ENCODE data around the gene KDM4D.

GRCh38 chr11:94924612-94925011 lies 48.9 kb upstream of the KDM4D start:
- TF ChIP-seq CTCF (IDR thresholded peaks at IDR 0.05) (no peak), MXI1 (IDR thresholded peaks at IDR 0.05; ENCODE audit: low read depth, low read length) (no peak), TAF1 (IDR thresholded peaks at IDR 0.05; ENCODE audit: borderline replicate concordance, low read depth, low read length) (no peak), EZH2phosphoT487 (IDR thresholded peaks at IDR 0.05; ENCODE audit: borderline replicate concordance, low read depth) (no peak), USF2 (IDR thresholded peaks at IDR 0.05; ENCODE audit: borderline replicate concordance, low read depth, low read length) (no peak), RCOR1 (IDR thresholded peaks at IDR 0.05; ENCODE audit: low read length) (no peak), TEAD4 (IDR thresholded peaks at IDR 0.05; ENCODE audit: borderline replicate concordance, insufficient read depth) (no peak), NRF1 (IDR thresholded peaks at IDR 0.05; ENCODE audit: low read depth, low read length) (no peak), MAX (IDR thresholded peaks at IDR 0.05; ENCODE audit: low read depth) (no peak), POLR2AphosphoS5 (IDR thresholded peaks at IDR 0.05; ENCODE audit: low read depth, low read length) (no peak), EP300 (IDR thresholded peaks at IDR 0.05; ENCODE audit: borderline replicate concordance in 1 of 2, low read depth in 1 of 2, low read length in 1 of 2) (no peak), TCF12 (IDR thresholded peaks at IDR 0.05) (no peak), NFIC (IDR thresholded peaks at IDR 0.05; ENCODE audit: borderline replicate concordance) (no peak), REST (IDR thresholded peaks at IDR 0.05; ENCODE audit: low read depth, low read length) (no peak)

Data from SK-N-SH (cell line).